Tibial artery (tissue), 4 donors: ENCODE data around the gene RHEBL1.
A peak's percentile ranks its signal among the peaks of the same experiment; 100 is the strongest.

Source experiments
- DNase-seq, 2 donors: peaks; one replicate each; pipeline ENCODE4 v3.0.0-alpha.2; 2019
- H3K27ac ChIP-seq, 2 donors: fragments of 200-600 bp; sonication (generic) in 1 of 2; 1 replicate in 1 of 2; 2 replicates in 1 of 2; pipeline ENCODE4 v1.5.1; 2018 to 2019; ENCODE audit warnings: mild to moderate bottlenecking in 1 of 2
- H3K27me3 ChIP-seq, 2 donors: fragments of 200-600 bp; sonication (generic) in 1 of 2; one replicate each; pipeline versions ENCODE4 v1.5.1 to v1.6.0; 2016 to 2019
- H3K36me3 ChIP-seq, 3 donors: fragments of 200-600 bp; sonication (generic) in 2 of 3; one replicate each; pipeline ENCODE4 v1.5.1; 2016 to 2019; ENCODE audit warnings: mild to moderate bottlenecking in 2 of 3
- H3K4me1 ChIP-seq, 4 donors: fragments of 200-600 bp; sonication (generic) in 2 of 4; 1 replicate in 3 of 4; 2 replicates in 1 of 4; pipeline ENCODE4 v1.5.1; 2016 to 2019
- H3K4me3 ChIP-seq, 2 donors: fragments of 200-600 bp; sonication (generic) in 1 of 2; 1 replicate in 1 of 2; 2 replicates in 1 of 2; pipeline ENCODE4 v1.5.1; 2018 to 2019; ENCODE audit warnings: mild to moderate bottlenecking in 2 of 2
- H3K9me3 ChIP-seq, 3 donors: fragments of 200-600 bp; sonication (generic) in 1 of 3; one replicate each; pipeline ENCODE4 v1.5.1; 2016 to 2019
- CTCF ChIP-seq, 2 experiments: fragments of 200-600 bp in 1 of 2; fragments of 450-650 bp in 1 of 2; IDR thresholded peaks; one replicate each; pipeline ENCODE4 v1.5.1; 2017 to 2019; ENCODE audit warnings: antibody characterized with exemption in 2 of 2, mild to moderate bottlenecking in 1 of 2, moderate library complexity in 1 of 2
- intact Hi-C: fragments of 100-400 bp; cut with DNase I; formaldehyde crosslinking; loops from one replicate; pipeline ENCODE4 v1.15.0; 2023; ENCODE audit warnings: low total_unique reads

The RHEBL1 gene

GRCh38 chr12:49088932-49089330 lies 19.2 kb upstream of the RHEBL1 start:
- no peak for TF ChIP-seq CTCF (IDR thresholded peaks at IDR 0.05)
- Histone ChIP-seq H3K9me3 (no peaks in the 10 kb centered on the region), H3K4me1 (peaks cover 0 to 44% (median 40%) of the 10 kb centered on the region in 4 donors), H3K4me3 (no peak overlapping the region), H3K36me3 (no peaks in the 10 kb centered on the region), H3K27ac (no peak overlapping the region), H3K27me3 (peaks cover 0 to 52% of the 10 kb centered on the region in 2 donors)
- no peak for DNase-seq
- intact Hi-C loops, result loop anchor here (2.0 to 5.0 kb wide), 2 partner anchors 33 to 146 kb away; no protein-coding TSS in a partner anchor

GRCh38 chr12:49088150-49088931 lies 18.6 kb upstream of the RHEBL1 start:
- no peak overlapping the region for H3K27ac ChIP-seq
- peaks cover 0 to 38% (median 35%) of the 10 kb centered on the region in 4 donors for H3K4me1 ChIP-seq
- intact Hi-C loops, result loop anchor here (2.0 to 5.0 kb wide), 2 partner anchors 34 to 146 kb away; no protein-coding TSS in a partner anchor
- peak overlapping the region in 1 of 2 donors; percentile 7 for H3K4me3 ChIP-seq
- peak; percentile 51 to 84 for DNase-seq
- H3K27me3 ChIP-seq, result peaks cover 0 to 47% of the 10 kb centered on the region in 2 donors
- no peaks in the 10 kb centered on the region for H3K9me3 ChIP-seq
- H3K36me3 ChIP-seq, result no peaks in the 10 kb centered on the region
- peak; percentile 87 to 91 for TF ChIP-seq CTCF (IDR thresholded peaks at IDR 0.05)

GRCh38 chr12:49086116-49086515 lies 16.3 kb upstream of the RHEBL1 start:
- no peaks in the 10 kb centered on the region for H3K9me3 ChIP-seq
- H3K4me1 ChIP-seq, result peaks cover 0 to 25% (median 22%) of the 10 kb centered on the region in 4 donors
- H3K27ac ChIP-seq, result no peak overlapping the region
- H3K4me3 ChIP-seq, result no peak overlapping the region
- H3K27me3 ChIP-seq, result peaks cover 0 to 26% of the 10 kb centered on the region in 2 donors
- no peak for DNase-seq
- TF ChIP-seq CTCF (IDR thresholded peaks at IDR 0.05), result no peak
- H3K36me3 ChIP-seq, result no peaks in the 10 kb centered on the region
- intact Hi-C loops, result loop anchor here (5.0 kb wide), 1 partner anchor 36 kb away; no protein-coding TSS in a partner anchor

GRCh38 chr12:49084438-49084837 lies 14.7 kb upstream of the RHEBL1 start:
- intact Hi-C loops, result no loop called here
- DNase-seq, result no peak
- peaks cover 0 to 10% of the 10 kb centered on the region in 2 donors for H3K27me3 ChIP-seq
- peaks cover 0 to 11% (median 8%) of the 10 kb centered on the region in 4 donors for H3K4me1 ChIP-seq
- H3K27ac ChIP-seq, result no peak overlapping the region
- H3K4me3 ChIP-seq, result no peak overlapping the region
- no peak for TF ChIP-seq CTCF (IDR thresholded peaks at IDR 0.05)
- no peaks in the 10 kb centered on the region for H3K36me3 ChIP-seq
- no peaks in the 10 kb centered on the region for H3K9me3 ChIP-seq

GRCh38 chr12:49079793-49080192 lies 10.0 kb upstream of the RHEBL1 start:
- H3K36me3 ChIP-seq, result no peaks in the 10 kb centered on the region
- TF ChIP-seq CTCF (IDR thresholded peaks at IDR 0.05), result no peak
- DNase-seq, result no peak
- H3K9me3 ChIP-seq, result no peaks in the 10 kb centered on the region
- intact Hi-C loops, result no loop called here
- no peak overlapping the region for H3K27ac ChIP-seq
- H3K4me1 ChIP-seq, result no peaks in the 10 kb centered on the region
- H3K27me3 ChIP-seq, result peaks cover 0 to 4% of the 10 kb centered on the region in 2 donors
- no peak overlapping the region for H3K4me3 ChIP-seq
